PC-3 (cell line): ENCODE measurements around the gene NPFFR1. TPM values are rescaled to one million over a fixed set of nuclear protein-coding genes. Genes with fewer than 3 reads are reported as not detected.
A peak's percentile ranks its signal among the peaks of the same experiment; 100 is the strongest.

Experiments used
- ATAC-seq: fragments of 200-7000 bp; cut with Tn5 transposase; 2 replicates; pipeline ENCODE4 v1.9.1; 2020; ENCODE audit warnings: mild to moderate bottlenecking, moderate library complexity
- BruUV-seq: library from RNA; stranded (reverse); fragments of 400-500 nt; replicated peaks from 2 replicates; lab custom pipeline; 2021; lab: Mats Ljungman, UMichigan
- CTCF ChIA-PET: fragments of 300-600 bp; sonication (Branson Sonifier 250); formaldehyde crosslinking; loops from one replicate; lab custom pipeline; 2022; ENCODE audit warnings: antibody characterized with exemption; lab: Charles Lee
- POLR2A ChIA-PET: fragments of 300-600 bp; sonication (Branson Sonifier 250); formaldehyde crosslinking; loops from one replicate; lab custom pipeline; 2022; ENCODE audit warnings: antibody characterized with exemption; ENCODE audit not compliant: unreplicated experiment; lab: Charles Lee
- DNase-seq: peaks from one replicate; pipeline ENCODE4 v3.0.0-alpha.2; 2015
- H2AFZ ChIP-seq: fragments of 300-600 bp; sonication (generic); 2 replicates; pipeline ENCODE4 v1.6.0; 2016; ENCODE audit warnings: antibody characterized with exemption, low read length
- H3F3A ChIP-seq: fragments of 300-600 bp; sonication (generic); one replicate; pipeline ENCODE4 v1.6.0; 2017; ENCODE audit warnings: antibody characterized with exemption, low read length, control low read depth, mild to moderate bottlenecking; ENCODE audit not compliant: unreplicated experiment
- H3K27ac ChIP-seq: fragments of 300-600 bp; sonication (generic); 2 replicates; pipeline ENCODE4 v1.5.1; 2016; ENCODE audit warnings: mild to moderate bottlenecking, low read length
- H3K27me3 ChIP-seq: fragments of 300-600 bp; sonication (generic); 2 replicates; pipeline ENCODE4 v1.6.1; 2016; ENCODE audit warnings: low read length, mixed read lengths
- H3K36me3 ChIP-seq: fragments of 300-600 bp; sonication (generic); 2 replicates; pipeline ENCODE4 v1.6.1; 2016; ENCODE audit warnings: low read depth, mixed run types, low read length, mixed read lengths
- H3K4me1 ChIP-seq: fragments of 300-600 bp; sonication (generic); 2 replicates; pipeline ENCODE4 v1.5.1; 2016; ENCODE audit warnings: low read length; ENCODE audit not compliant: insufficient read depth
- H3K4me2 ChIP-seq: fragments of 300-600 bp; sonication (generic); 2 replicates; pipeline ENCODE4 v1.6.0; 2016; ENCODE audit warnings: low read length
- H3K4me3 ChIP-seq: fragments of 300-600 bp; sonication (generic); 2 replicates; pipeline ENCODE4 v1.5.1; 2016; ENCODE audit warnings: mild to moderate bottlenecking, low read length, mixed read lengths
- H3K79me2 ChIP-seq: fragments of 300-600 bp; sonication (generic); 2 replicates; pipeline ENCODE4 v1.6.1; 2017; ENCODE audit warnings: low read length, mixed read lengths
- H3K9ac ChIP-seq: fragments of 300-600 bp; sonication (generic); 2 replicates; pipeline ENCODE4 v1.6.0; 2016; ENCODE audit warnings: mild to moderate bottlenecking, low read length
- H3K9me2 ChIP-seq: fragments of 300-600 bp; sonication (generic); replicated peaks from 2 replicates; pipeline ENCODE4 v1.6.1; 2016; ENCODE audit warnings: mixed run types, low read length, mixed read lengths
- H3K9me3 ChIP-seq: fragments of 300-600 bp; sonication (generic); 2 replicates; pipeline ENCODE4 v1.6.1; 2016; ENCODE audit warnings: low read length, mixed read lengths
- H4K20me1 ChIP-seq: fragments of 300-600 bp; sonication (generic); 2 replicates; pipeline ENCODE4 v1.6.1; 2016; ENCODE audit warnings: low read length, mixed read lengths
- CTCF ChIP-seq: fragments of 300-600 bp; sonication (generic); conservative IDR thresholded peaks from 2 replicates; pipeline ENCODE4 v1.5.1; 2017; ENCODE audit warnings: antibody characterized with exemption, low read depth, mild to moderate bottlenecking, low read length
- EZH2 ChIP-seq: fragments of 300-600 bp; sonication (generic); IDR thresholded peaks from one replicate; pipeline ENCODE4 v1.6.1; 2017; ENCODE audit warnings: antibody characterized with exemption, mild to moderate bottlenecking, low read length; ENCODE audit not compliant: unreplicated experiment
- EZH2phosphoT487 ChIP-seq: fragments of 300-600 bp; sonication (generic); IDR thresholded peaks from 2 replicates; pipeline ENCODE4 v1.6.1; 2018; ENCODE audit warnings: mild to moderate bottlenecking, antibody characterized with exemption, low read length, borderline replicate concordance
- intact Hi-C: fragments of 100-400 bp; cut with micrococcal nuclease; formaldehyde crosslinking; loops from 2 replicates; pipeline ENCODE4 v1.9.0; 2023
- total RNA-seq: library from RNA; depleted of rRNA; stranded (reverse); fragments of >200 nt; gene quantifications from 2 replicates; pipeline ENCODE4 v1.2.3, GENCODE V29; 2014

The NPFFR1 gene
- total RNA-seq, 1 experiment from 2014 or later: not detected

DNA sequence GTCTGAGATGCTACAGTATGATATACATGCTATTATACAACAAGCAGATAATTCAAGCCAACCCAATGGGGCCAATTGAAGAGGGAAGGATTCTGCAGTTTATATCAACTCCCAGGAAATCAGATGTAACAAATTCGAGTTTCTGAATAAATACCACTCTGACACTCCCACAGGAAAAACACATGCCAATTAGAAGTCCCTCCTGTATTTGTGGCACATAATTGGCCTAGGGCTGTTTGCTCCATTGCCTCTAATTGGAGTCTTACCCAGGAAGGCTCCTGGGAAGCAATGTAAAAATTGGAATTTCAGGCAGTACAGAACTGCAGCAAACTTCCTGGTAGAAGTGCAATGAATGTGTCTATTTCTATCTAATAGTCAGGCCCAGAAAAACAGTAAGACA lies 55.3 kb downstream of the NPFFR1 start:
- no peak overlapping the region for H3K9ac ChIP-seq
- TF ChIP-seq EZH2 (no peak), CTCF (no peak), EZH2phosphoT487 (no peak)
- no peak overlapping the region for H3K4me3 ChIP-seq
- POLR2A ChIA-PET: no interaction called here
- DNase-seq: no peak
- H3F3A ChIP-seq: peaks cover 4% of the 10 kb centered on the region
- peak overlapping the region; percentile 5; the same call in 1 of the 2 replicates for H3K4me2 ChIP-seq
- ATAC-seq: no peak
- CTCF ChIA-PET: interaction anchor here (1.2 kb wide), 1 partner anchor 82 kb away, joined by 5 read pairs; the partner anchor contains the start of gene TYSND1
- peaks cover 59% of the 10 kb centered on the region for H4K20me1 ChIP-seq
- peaks cover 45% of the 10 kb centered on the region for H3K36me3 ChIP-seq
- H3K4me1 ChIP-seq: peaks cover 43% of the 10 kb centered on the region
- no peak overlapping the region for H3K27ac ChIP-seq
- intact Hi-C loops: no loop called here
- no peaks in the 10 kb centered on the region for H3K27me3 ChIP-seq
- peaks cover 95% of the 10 kb centered on the region for H3K79me2 ChIP-seq
- H3K9me3 ChIP-seq: no peaks in the 10 kb centered on the region
- no TSS peak for BruUV-seq
- no peaks in the 10 kb centered on the region for H3K9me2 ChIP-seq
- no peak overlapping the region for H2AFZ ChIP-seq

DNA sequence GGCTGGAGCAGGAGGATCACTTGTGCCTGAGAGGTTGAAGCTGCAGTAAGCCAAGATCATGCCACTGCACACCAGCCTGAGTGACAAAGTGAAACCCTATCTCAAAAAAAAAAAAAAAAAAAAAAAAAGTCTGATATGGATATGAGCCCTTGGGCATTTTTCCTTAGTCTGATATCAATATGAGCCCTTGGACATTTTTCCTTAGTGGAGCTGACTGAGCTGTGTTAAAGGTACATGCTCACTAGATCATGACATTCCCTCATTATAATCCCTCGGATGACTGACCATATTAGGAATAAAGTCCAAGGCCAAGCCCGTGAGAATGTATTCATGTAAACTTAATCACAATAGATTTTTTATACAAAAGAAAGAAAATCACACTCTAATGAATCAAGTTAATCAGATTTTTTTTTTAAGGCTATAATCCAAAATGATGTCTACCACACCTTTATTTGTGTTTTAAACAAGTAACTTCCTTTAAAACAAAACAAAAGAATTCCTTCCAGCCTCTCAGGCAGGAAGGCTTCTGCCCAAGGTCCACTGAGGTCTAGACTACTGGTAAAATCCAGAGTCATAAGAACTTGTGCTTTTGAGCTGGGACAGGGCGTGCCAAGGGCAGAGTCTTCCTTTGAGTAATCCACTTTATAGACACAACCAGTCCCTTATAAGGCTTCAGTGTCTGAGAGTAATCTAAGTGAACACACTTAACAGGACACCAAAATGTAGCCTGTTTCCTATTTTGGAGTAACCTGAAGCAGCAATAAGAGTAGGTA lies 56.1 kb downstream of the NPFFR1 start:
- peaks cover 9% of the 10 kb centered on the region for H3F3A ChIP-seq
- ChIA-PET POLR2A (no interaction called here), CTCF (interaction anchor here (0.7 to 1.2 kb wide), 2 partner anchors 40 to 81 kb away, joined by 5 to 8 read pairs; partner anchors contain the start of gene TYSND1)
- peaks cover 49% of the 10 kb centered on the region for H3K36me3 ChIP-seq
- TF ChIP-seq CTCF (no peak), EZH2phosphoT487 (no peak), EZH2 (no peak)
- H3K4me1 ChIP-seq: peaks cover 51% of the 10 kb centered on the region
- no peak overlapping the region for H2AFZ ChIP-seq
- intact Hi-C loops: no loop called here
- H3K9me2 ChIP-seq: no peaks in the 10 kb centered on the region
- DNase-seq (peak; percentile 46), ATAC-seq (peak; percentile 70)
- peaks cover 95% of the 10 kb centered on the region for H3K79me2 ChIP-seq
- H3K9ac ChIP-seq: no peak overlapping the region
- H3K27me3 ChIP-seq: no peaks in the 10 kb centered on the region
- H3K4me3 ChIP-seq: no peak overlapping the region
- no peaks in the 10 kb centered on the region for H3K9me3 ChIP-seq
- peak overlapping the region; percentile 5; the same call in 1 of the 2 replicates for H3K4me2 ChIP-seq
- H4K20me1 ChIP-seq: peaks cover 62% of the 10 kb centered on the region
- no TSS peak for BruUV-seq
- H3K27ac ChIP-seq: no peak overlapping the region
